ENCODE measurements around the gene ALB. TPM values are rescaled to one million over a fixed set of nuclear protein-coding genes. Genes with fewer than 3 reads are reported as not detected.

Gene ALB
- total RNA-seq, 2 donors from 2014 or later = 0.41 TPM; not detected in 1

- Histone ChIP-seq H3K36me3 (no peaks in the 10 kb centered on the region), H3K9me3 (no peaks in the 10 kb centered on the region), H3K4me3 (no peak overlapping the region), H3K4me1 (no peaks in the 10 kb centered on the region), H3K27me3 (no peaks in the 10 kb centered on the region), H3K27ac (no peak overlapping the region)
- DNase-seq (ENCODE audit: low spot score) = no peak
- no peak for TF ChIP-seq CTCF (IDR thresholded peaks at IDR 0.05)
These were observed 39.1 kb downstream of the ALB start for GRCh38 chr4:73443224-73443623.

GRCh38 chr4:73445383-73446335 lies 41.6 kb downstream of the ALB start:
- no peak overlapping the region for H3K27ac ChIP-seq
- H3K27me3 ChIP-seq = no peaks in the 10 kb centered on the region
- H3K9me3 ChIP-seq = no peaks in the 10 kb centered on the region
- DNase-seq (ENCODE audit: low spot score) = no peak
- H3K36me3 ChIP-seq = no peaks in the 10 kb centered on the region
- no peak overlapping the region for H3K4me3 ChIP-seq
- TF ChIP-seq CTCF (IDR thresholded peaks at IDR 0.05) = no peak
- H3K4me1 ChIP-seq = no peaks in the 10 kb centered on the region

GRCh38 chr4:73446336-73446938 lies 42.4 kb downstream of the ALB start:
- H3K27ac ChIP-seq = no peak overlapping the region
- no peak overlapping the region for H3K4me3 ChIP-seq
- H3K4me1 ChIP-seq = no peaks in the 10 kb centered on the region
- no peaks in the 10 kb centered on the region for H3K36me3 ChIP-seq
- no peaks in the 10 kb centered on the region for H3K9me3 ChIP-seq
- no peak for DNase-seq (ENCODE audit: low spot score)
- TF ChIP-seq CTCF (IDR thresholded peaks at IDR 0.05) = peak; percentile 16 to 61
- H3K27me3 ChIP-seq = no peaks in the 10 kb centered on the region

- Histone ChIP-seq H3K36me3 (no peaks in the 10 kb centered on the region), H3K4me1 (no peaks in the 10 kb centered on the region), H3K9me3 (no peaks in the 10 kb centered on the region), H3K27me3 (no peaks in the 10 kb centered on the region), H3K4me3 (no peak overlapping the region), H3K27ac (no peak overlapping the region)
- no peak for DNase-seq (ENCODE audit: low spot score)
- TF ChIP-seq CTCF (IDR thresholded peaks at IDR 0.05) = no peak
These were observed 43.6 kb downstream of the ALB start for GRCh38 chr4:73447671-73448070.

- no peaks in the 10 kb centered on the region for H3K27me3 ChIP-seq
- H3K9me3 ChIP-seq = no peaks in the 10 kb centered on the region
- no peak for TF ChIP-seq CTCF (IDR thresholded peaks at IDR 0.05)
These were observed 44.5 kb downstream of the ALB start for GRCh38 chr4:73448448-73449203.

More at GRCh38 chr4:73448448-73449203, 44.5 kb downstream of the ALB start:
- Histone ChIP-seq H3K4me1 (no peaks in the 10 kb centered on the region), H3K27ac (no peak overlapping the region), H3K36me3 (no peaks in the 10 kb centered on the region), H3K4me3 (no peak overlapping the region)
- no peak for DNase-seq (ENCODE audit: low spot score)

Data from right atrium auricular region (tissue), 2 donors.